ENCODE data around the gene TRDMT1. TPM values are rescaled to one million over a fixed set of nuclear protein-coding genes. Genes with fewer than 3 reads are reported as not detected.
"Not testable (repeated sequence)": the region's sequence is repeated elsewhere in the genome, so short reads cannot be mapped to it uniquely, and the experiment has no call there.

Gene TRDMT1
- total and polyA plus RNA-seq, 2 donors (not counting 1 experiment from before 2014, with no cell fraction given) = 3.0 to 20.4 TPM

GRCh38 chr10:17115683-17116082 is 85.8 kb downstream of the TRDMT1 start:
- 83% methylated on average over 1 of the region's 5 CpGs for WGBS (ENCODE audit: insufficient coverage)
- Histone ChIP-seq H3K27ac (ENCODE audit: low read length in 2 of 2) (no peak overlapping the region), H3K9ac (ENCODE audit: low read length) (no peak overlapping the region), H3K79me2 (ENCODE audit: control insufficient read depth, insufficient read depth, low read length) (no peaks in the 10 kb centered on the region), H3K4me3 (ENCODE audit: control extremely low read depth in 1 of 5, extremely low read depth in 1 of 5, insufficient read depth in 1 of 5, low read depth in 2 of 5, low read length in 4 of 5) (no peak overlapping the region), H3K27me3 (replicated peaks in 1 of 4; ENCODE audit: control extremely low read depth in 1 of 4, control insufficient read depth in 3 of 4, insufficient read depth in 4 of 4, low read length in 3 of 4) (no peaks in the 10 kb centered on the region), H3K9me3 (ENCODE audit: control extremely low read depth in 1 of 3, control insufficient read depth in 2 of 3, insufficient read depth in 1 of 3, low read length in 2 of 3) (no peaks in the 10 kb centered on the region), H3K4me2 (replicated peaks; ENCODE audit: low read depth, low read length, poor library complexity, severe bottlenecking) (no peak overlapping the region), H4K20me1 (ENCODE audit: control insufficient read depth, insufficient read depth, low read length, poor library complexity, severe bottlenecking) (no peaks in the 10 kb centered on the region), H3K36me3 (replicated peaks in 1 of 2; ENCODE audit: control extremely low read depth in 1 of 2, control insufficient read depth in 1 of 2, extremely low read depth in 1 of 2, insufficient read depth in 2 of 2, low read length in 1 of 2) (no peaks in the 10 kb centered on the region), H3K4me1 (ENCODE audit: control insufficient read depth in 2 of 2, insufficient read depth in 2 of 2, low read length in 2 of 2) (no peaks in the 10 kb centered on the region), H2AFZ (ENCODE audit: insufficient read depth, low read depth, low read length, poor library complexity, severe bottlenecking) (no peak overlapping the region)
- ChIA-PET POLR2A (no interaction called here), CTCF (no interaction called here)
- H3K4me3 Mint-ChIP-seq = no peak overlapping the region
- H3K4me1 Mint-ChIP-seq = no peaks in the 10 kb centered on the region
- ATAC-seq (ENCODE audit: low read depth) (no peak), DNase-seq (no peak)
- no peaks in the 10 kb centered on the region for H3K27me3 Mint-ChIP-seq
- no peak overlapping the region for H3K27ac Mint-ChIP-seq
- TF ChIP-seq EZH2 (IDR thresholded peaks at IDR 0.05; ENCODE audit: borderline replicate concordance, insufficient read depth, low read depth, low read length, poor library complexity, severe bottlenecking) (no peak), CTCF (IDR thresholded peaks at IDR 0.05) (no peak)
- H3K9me3 Mint-ChIP-seq (ENCODE audit: insufficient read depth) = no peaks in the 10 kb centered on the region
- intact Hi-C loops (cut with micrococcal nuclease) = no loop called here

- H3K9ac ChIP-seq (ENCODE audit: low read length); H3K4me1 ChIP-seq (ENCODE audit: control insufficient read depth in 2 of 2, insufficient read depth in 2 of 2, low read length in 2 of 2); DNase-seq; H3K27ac ChIP-seq (ENCODE audit: low read length in 2 of 2); H3K4me3 ChIP-seq (ENCODE audit: control extremely low read depth in 1 of 5, extremely low read depth in 1 of 5, insufficient read depth in 1 of 5, low read depth in 2 of 5, low read length in 4 of 5); H3K27me3 Mint-ChIP-seq; H4K20me1 ChIP-seq (ENCODE audit: control insufficient read depth, insufficient read depth, low read length, poor library complexity, severe bottlenecking); H3K27ac Mint-ChIP-seq; POLR2A ChIA-PET; ATAC-seq (ENCODE audit: low read depth); CTCF ChIA-PET; H3K4me1 Mint-ChIP-seq; intact Hi-C loops (cut with micrococcal nuclease); H3K27me3 ChIP-seq (replicated peaks in 1 of 4; ENCODE audit: control extremely low read depth in 1 of 4, control insufficient read depth in 3 of 4, insufficient read depth in 4 of 4, low read length in 3 of 4); H3K9me3 Mint-ChIP-seq (ENCODE audit: insufficient read depth); H2AFZ ChIP-seq (ENCODE audit: insufficient read depth, low read depth, low read length, poor library complexity, severe bottlenecking); H3K36me3 ChIP-seq (replicated peaks in 1 of 2; ENCODE audit: control extremely low read depth in 1 of 2, control insufficient read depth in 1 of 2, extremely low read depth in 1 of 2, insufficient read depth in 2 of 2, low read length in 1 of 2); H3K79me2 ChIP-seq (ENCODE audit: control insufficient read depth, insufficient read depth, low read length); H3K4me2 ChIP-seq (replicated peaks; ENCODE audit: low read depth, low read length, poor library complexity, severe bottlenecking); H3K4me3 Mint-ChIP-seq; H3K9me3 ChIP-seq (ENCODE audit: control extremely low read depth in 1 of 3, control insufficient read depth in 2 of 3, insufficient read depth in 1 of 3, low read length in 2 of 3): not testable (repeated sequence)
- WGBS (ENCODE audit: insufficient coverage) = 97% methylated on average over 8 of the region's 13 CpGs
Measured at GRCh38 chr10:17114878-17115444, 86.5 kb downstream of the TRDMT1 start.

All from B cell (primary cell).